GM18519 (cell line): Measurements from ENCODE around the gene TTC17.
"Not testable (repeated sequence)": the region's sequence is repeated elsewhere in the genome, so short reads cannot be mapped to it uniquely, and the experiment has no call there.

Experiments
- ATAC-seq: cut with Tn5 transposase; IDR thresholded peaks from one replicate; pipeline ENCODE4 v1.9.1; 2021; ENCODE audit warnings: mild to moderate bottlenecking, moderate library complexity; ENCODE audit not compliant: unreplicated experiment, low FRiP score

The TTC17 gene

GRCh38 chr11:43358801-43359421 is at the start of gene TTC17:
TTC17 (plus strand) TSS chr11:43358920; CDS start chr11:43358955, 35 bp downstream.
- peak; percentile 86 for ATAC-seq

GRCh38 chr11:43311791-43312607 is 46.7 kb upstream of the TTC17 start, which contains the start of gene API5:
API5 (plus strand) TSS chr11:43311996; CDS start chr11:43312128, 132 bp downstream.
- peak; percentile 98 for ATAC-seq

- no peak for ATAC-seq
Observed at GRCh38 chr11:43315966-43316365, 42.8 kb upstream of the TTC17 start.

GRCh38 chr11:43316451-43316850 is 42.3 kb upstream of the TTC17 start:
- no peak for ATAC-seq

- ATAC-seq = no peak
Observed at GRCh38 chr11:43327987-43328386, 30.7 kb upstream of the TTC17 start.

GRCh38 chr11:43328482-43328881 is 30.2 kb upstream of the TTC17 start:
- ATAC-seq = no peak

GRCh38 chr11:43341159-43341558 is 17.6 kb upstream of the TTC17 start:
- ATAC-seq = no peak

GRCh38 chr11:43351426-43351825 is 7.3 kb upstream of the TTC17 start:
- ATAC-seq = not testable (repeated sequence)

GRCh38 chr11:43354311-43354710 is 4.4 kb upstream of the TTC17 start:
- no peak for ATAC-seq

- ATAC-seq = no peak
Observed at GRCh38 chr11:43356336-43356735, 2.4 kb upstream of the TTC17 start.

- ATAC-seq = no peak
Observed at GRCh38 chr11:43358279-43358800, 380 bp upstream of the TTC17 start.

- peak; percentile 38 for ATAC-seq
Observed at GRCh38 chr11:43359422-43359818, 700 bp downstream of the TTC17 start.

- no peak for ATAC-seq
Observed at GRCh38 chr11:43360361-43361032, 1.8 kb downstream of the TTC17 start.

GRCh38 chr11:43366677-43367076 is 8.0 kb downstream of the TTC17 start:
- no peak for ATAC-seq

GRCh38 chr11:43367382-43368178 is 8.9 kb downstream of the TTC17 start:
- no peak for ATAC-seq

- no peak for ATAC-seq
Observed at GRCh38 chr11:43376065-43376464, 17.3 kb downstream of the TTC17 start.

- ATAC-seq = no peak
Observed at GRCh38 chr11:43376594-43376993, 17.9 kb downstream of the TTC17 start.

GRCh38 chr11:43377389-43377788 is 18.7 kb downstream of the TTC17 start:
- ATAC-seq = no peak

GRCh38 chr11:43378897-43379296 is 20.2 kb downstream of the TTC17 start:
- no peak for ATAC-seq

GRCh38 chr11:43381802-43382201 is 23.1 kb downstream of the TTC17 start:
- ATAC-seq = no peak
